ENCODE results near the gene TRIP6.

GRCh38 chr7:100888988-100889750 lies 22.0 kb downstream of the TRIP6 start, which contains the start of gene UFSP1:
- TF ChIP-seq CTCF (IDR thresholded peaks at IDR 0.05; ENCODE audit: poor library complexity) (no peak), EZH2 (IDR thresholded peaks at IDR 0.05; ENCODE audit: borderline replicate concordance) (no peak), EZH2phosphoT487 (IDR thresholded peaks at IDR 0.05; ENCODE audit: low read depth, severe bottlenecking, unreplicated experiment) (no peak)
